Measurements from ENCODE around the gene SAMD4A.

The SAMD4A gene

DNA sequence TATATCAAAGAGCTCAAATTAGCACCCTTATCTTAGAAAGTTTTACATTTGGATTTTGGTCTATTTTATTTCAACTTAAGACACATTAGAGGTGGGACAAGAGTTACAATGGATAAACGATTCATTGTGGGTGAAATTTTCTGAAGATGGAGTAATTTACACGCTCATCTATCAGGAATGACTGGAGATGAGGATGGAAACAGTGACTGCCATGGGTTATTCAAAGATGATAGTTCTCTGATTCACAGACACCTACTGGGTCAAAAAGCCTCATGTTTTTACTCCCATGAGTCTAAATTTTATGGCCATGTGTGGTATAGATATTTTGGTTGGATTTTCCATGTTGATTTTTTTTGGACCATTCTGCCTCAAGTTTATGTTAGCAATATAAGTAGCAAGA is 22.1 kb downstream of the SAMD4A start:
- FAIRE-seq (no peak), DNase-seq (ENCODE audit: insufficient read length, low spot score) (no peak)
- no peak for TF ChIP-seq TAF1 (IDR thresholded peaks at IDR 0.05; ENCODE audit: low read depth, low read length)
- no peak for TF ChIP-seq POLR2A (IDR thresholded peaks at IDR 0.05; ENCODE audit: low read depth, low read length)
- TF ChIP-seq SPI1 (IDR thresholded peaks at IDR 0.05; ENCODE audit: low read depth, low read length): no peak
- TF ChIP-seq POU2F2 (IDR thresholded peaks at IDR 0.05; ENCODE audit: low read depth, low read length): no peak
- TF ChIP-seq POLR2AphosphoS5 (IDR thresholded peaks at IDR 0.05; ENCODE audit: low read depth, low read length): no peak
- TF ChIP-seq PAX5 (IDR thresholded peaks at IDR 0.05; ENCODE audit: insufficient read depth, low read length, severe bottlenecking): no peak

DNA sequence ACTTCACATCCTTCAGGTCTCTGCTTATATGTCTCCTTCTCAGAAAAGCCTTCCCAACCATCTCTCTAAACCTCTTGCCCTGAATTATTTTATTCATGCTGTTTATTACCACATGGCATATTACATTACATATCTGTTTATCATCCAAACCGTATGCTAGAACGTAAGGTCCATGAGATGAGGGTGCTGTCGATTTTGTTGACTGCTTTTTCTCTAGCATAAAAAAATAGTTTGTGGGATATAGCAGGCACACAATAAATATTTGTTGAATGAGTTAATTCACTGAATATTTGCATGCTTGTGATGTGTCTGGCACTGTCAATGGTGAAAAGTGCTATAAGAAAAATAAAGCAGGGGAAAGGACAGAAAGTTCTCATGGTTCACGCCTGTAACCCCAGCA is 22.9 kb downstream of the SAMD4A start:
- DNase-seq (ENCODE audit: insufficient read length, low spot score): no peak
- TF ChIP-seq POU2F2 (IDR thresholded peaks at IDR 0.05; ENCODE audit: low read depth, low read length): no peak
- no peak for TF ChIP-seq POLR2A (IDR thresholded peaks at IDR 0.05; ENCODE audit: low read depth, low read length)
- no peak for TF ChIP-seq PAX5 (IDR thresholded peaks at IDR 0.05; ENCODE audit: insufficient read depth, low read length, severe bottlenecking)
- no peak for FAIRE-seq

DNA sequence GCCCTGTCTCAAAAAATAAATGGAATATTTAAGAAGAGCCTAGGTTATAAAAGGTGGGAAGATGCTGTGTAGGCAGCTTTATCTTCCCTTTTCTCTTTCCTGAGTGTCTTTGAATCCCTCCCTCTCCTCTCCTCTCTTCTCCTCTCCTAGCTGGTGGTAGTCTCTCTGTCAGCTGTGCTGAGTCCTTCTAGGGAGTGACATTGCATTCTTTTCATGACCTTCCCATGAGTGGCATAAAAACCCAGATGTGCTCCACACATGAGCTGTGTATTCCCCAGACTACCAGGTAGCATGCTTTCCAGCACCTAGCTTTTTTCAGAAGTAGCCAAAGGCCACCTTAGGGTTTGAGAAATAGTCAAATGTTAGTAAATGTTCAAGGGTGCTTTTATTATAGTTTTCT is 23.6 kb downstream of the SAMD4A start:
- TF ChIP-seq SPI1 (IDR thresholded peaks at IDR 0.05; ENCODE audit: low read depth, low read length) (no peak), POU2F2 (IDR thresholded peaks at IDR 0.05; ENCODE audit: low read depth, low read length) (no peak), POLR2AphosphoS5 (IDR thresholded peaks at IDR 0.05; ENCODE audit: low read depth, low read length) (no peak), PAX5 (IDR thresholded peaks at IDR 0.05; ENCODE audit: insufficient read depth, low read length, severe bottlenecking) (no peak), TAF1 (IDR thresholded peaks at IDR 0.05; ENCODE audit: low read depth, low read length) (no peak), POLR2A (IDR thresholded peaks at IDR 0.05; ENCODE audit: low read depth, low read length) (no peak)
- no peak for DNase-seq (ENCODE audit: insufficient read length, low spot score)
- FAIRE-seq: no peak

DNA sequence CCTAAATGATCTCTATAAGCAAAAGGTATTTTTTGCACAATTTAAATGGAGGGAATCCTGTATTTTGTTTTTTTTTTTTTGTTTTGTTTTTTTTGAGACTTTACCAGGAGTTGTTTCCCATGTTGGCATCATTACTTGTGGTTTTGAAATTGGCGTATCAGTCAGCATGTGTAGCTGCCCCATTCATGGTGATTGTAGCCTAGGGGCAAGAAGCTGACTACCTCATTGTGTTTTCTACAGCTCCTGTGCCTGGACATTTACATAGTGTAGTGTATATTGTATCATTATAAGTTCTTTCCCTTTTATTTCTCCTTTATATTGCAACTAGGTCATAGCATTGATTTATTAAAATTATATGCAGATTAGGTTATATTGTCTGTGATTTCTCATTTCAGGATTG is 24.5 kb downstream of the SAMD4A start:
- FAIRE-seq (no peak), DNase-seq (ENCODE audit: insufficient read length, low spot score) (no peak)
- TF ChIP-seq POLR2A (IDR thresholded peaks at IDR 0.05; ENCODE audit: low read depth, low read length): no peak
- no peak for TF ChIP-seq SPI1 (IDR thresholded peaks at IDR 0.05; ENCODE audit: low read depth, low read length)
- no peak for TF ChIP-seq PAX5 (IDR thresholded peaks at IDR 0.05; ENCODE audit: insufficient read depth, low read length, severe bottlenecking)

DNA sequence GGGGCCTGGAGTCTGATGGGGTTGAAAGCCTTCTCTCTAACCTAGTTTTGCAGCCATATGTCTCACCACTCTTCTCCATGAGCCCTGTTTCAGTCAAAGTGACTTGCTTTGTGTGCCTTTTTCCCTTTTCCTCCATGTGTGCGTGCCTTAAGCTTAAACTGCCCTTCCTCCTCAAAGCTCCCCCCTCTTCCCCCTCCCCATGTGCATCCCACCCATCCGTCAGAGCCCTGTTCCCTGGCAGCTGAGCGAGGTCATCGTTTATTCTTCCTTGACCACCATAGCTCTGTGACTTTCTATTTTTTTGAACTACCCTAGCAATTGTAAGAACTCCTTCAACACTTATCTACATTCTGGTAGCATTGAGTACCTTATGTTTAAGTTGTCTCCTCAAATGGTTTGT is 24.9 kb downstream of the SAMD4A start:
- DNase-seq (ENCODE audit: insufficient read length, low spot score) (no peak), FAIRE-seq (no peak)

DNA sequence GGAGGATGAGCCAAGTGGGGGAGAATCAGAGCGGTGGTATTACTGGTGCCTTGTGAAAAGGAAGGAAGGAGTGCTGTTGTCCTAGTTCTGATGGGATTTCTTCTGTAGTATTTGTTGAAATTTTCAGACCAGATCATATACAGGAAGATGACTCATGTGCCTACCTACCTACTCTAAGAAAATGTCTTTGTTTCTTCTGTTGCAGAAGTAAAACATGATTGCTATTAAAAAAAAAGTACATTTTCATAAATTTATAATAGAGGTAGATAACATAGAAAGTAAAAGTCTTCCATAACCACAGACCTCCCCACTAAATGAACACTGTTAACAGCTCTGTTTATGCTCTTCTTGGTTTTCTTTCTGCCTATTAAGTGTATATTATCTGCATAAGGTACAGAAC is 26.9 kb downstream of the SAMD4A start:
- no peak for DNase-seq (ENCODE audit: insufficient read length, low spot score)
- no peak for FAIRE-seq

More for the DNA sequence above, 24.9 kb downstream of the SAMD4A start:
- TF ChIP-seq PAX5 (IDR thresholded peaks at IDR 0.05; ENCODE audit: insufficient read depth, low read length, severe bottlenecking): no peak
- TF ChIP-seq SPI1 (IDR thresholded peaks at IDR 0.05; ENCODE audit: low read depth, low read length): no peak
- no peak for TF ChIP-seq POU2F2 (IDR thresholded peaks at IDR 0.05; ENCODE audit: low read depth, low read length)
- TF ChIP-seq POLR2A (IDR thresholded peaks at IDR 0.05; ENCODE audit: low read depth, low read length): no peak
- TF ChIP-seq TAF1 (IDR thresholded peaks at IDR 0.05; ENCODE audit: low read depth, low read length): no peak
- TF ChIP-seq POLR2AphosphoS5 (IDR thresholded peaks at IDR 0.05; ENCODE audit: low read depth, low read length): no peak

DNA sequence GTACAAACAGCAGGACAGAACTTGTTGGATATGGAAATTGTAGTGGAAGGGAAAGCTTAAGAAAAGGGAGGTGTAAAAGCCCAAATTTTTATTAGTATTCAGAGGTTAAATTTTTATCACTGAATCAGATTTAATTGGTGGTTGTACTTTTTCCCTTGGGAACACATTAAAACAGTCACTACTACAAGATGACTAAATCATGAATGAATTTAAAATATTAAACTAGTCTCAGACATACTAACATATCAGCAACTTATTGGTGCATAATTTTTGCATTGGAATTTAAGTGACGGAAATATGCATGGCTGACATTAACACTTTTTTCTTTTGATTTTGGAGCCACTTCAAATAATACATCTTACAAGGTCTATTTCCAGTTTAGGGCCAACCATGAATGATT is 27.6 kb downstream of the SAMD4A start:
- DNase-seq (ENCODE audit: insufficient read length, low spot score) (no peak), FAIRE-seq (no peak)
- TF ChIP-seq POLR2AphosphoS5 (IDR thresholded peaks at IDR 0.05; ENCODE audit: low read depth, low read length): no peak

More for the DNA sequence above, 26.9 kb downstream of the SAMD4A start:
- TF ChIP-seq POU2F2 (IDR thresholded peaks at IDR 0.05; ENCODE audit: low read depth, low read length) (no peak), TAF1 (IDR thresholded peaks at IDR 0.05; ENCODE audit: low read depth, low read length) (no peak), POLR2A (IDR thresholded peaks at IDR 0.05; ENCODE audit: low read depth, low read length) (no peak)

DNA sequence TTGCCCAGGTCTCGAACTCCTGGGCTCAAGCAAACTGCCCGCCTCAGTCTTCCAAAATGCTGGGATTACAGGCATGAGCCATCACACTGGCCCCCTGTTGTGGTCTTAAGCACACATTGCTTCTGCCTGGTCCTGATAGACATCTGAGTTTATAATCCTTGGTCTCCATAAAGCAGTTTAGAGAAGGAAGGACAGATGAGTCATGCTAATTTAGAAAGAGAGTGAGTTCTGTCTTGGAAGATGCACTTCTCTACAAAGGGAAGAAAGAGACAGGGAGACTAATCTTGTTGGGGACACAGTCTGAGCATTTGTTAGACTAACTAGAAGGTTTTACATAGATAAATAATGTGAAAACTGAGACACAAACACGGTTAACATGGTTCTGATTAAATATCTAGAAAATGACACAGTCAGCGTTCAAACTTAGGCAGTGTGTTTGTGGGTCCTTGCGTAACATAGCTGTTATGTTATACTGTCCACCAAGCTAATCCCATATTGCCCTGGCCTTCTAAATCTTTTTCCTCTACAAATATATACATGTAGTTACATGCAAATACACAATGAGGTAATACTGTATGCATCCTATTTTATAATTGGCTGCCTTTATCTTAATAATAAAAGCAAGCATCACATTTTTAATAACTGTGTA is 31.0 kb downstream of the SAMD4A start:
- FAIRE-seq: no peak
- TF ChIP-seq SPI1 (IDR thresholded peaks at IDR 0.05; ENCODE audit: low read depth, low read length) (no peak), POU2F2 (IDR thresholded peaks at IDR 0.05; ENCODE audit: low read depth, low read length) (no peak), TAF1 (IDR thresholded peaks at IDR 0.05; ENCODE audit: low read depth, low read length) (no peak), POLR2A (IDR thresholded peaks at IDR 0.05; ENCODE audit: low read depth, low read length) (no peak), PAX5 (IDR thresholded peaks at IDR 0.05; ENCODE audit: insufficient read depth, low read length, severe bottlenecking) (no peak), POLR2AphosphoS5 (IDR thresholded peaks at IDR 0.05; ENCODE audit: low read depth, low read length) (no peak)
- no peak for DNase-seq (ENCODE audit: insufficient read length, low spot score)

DNA sequence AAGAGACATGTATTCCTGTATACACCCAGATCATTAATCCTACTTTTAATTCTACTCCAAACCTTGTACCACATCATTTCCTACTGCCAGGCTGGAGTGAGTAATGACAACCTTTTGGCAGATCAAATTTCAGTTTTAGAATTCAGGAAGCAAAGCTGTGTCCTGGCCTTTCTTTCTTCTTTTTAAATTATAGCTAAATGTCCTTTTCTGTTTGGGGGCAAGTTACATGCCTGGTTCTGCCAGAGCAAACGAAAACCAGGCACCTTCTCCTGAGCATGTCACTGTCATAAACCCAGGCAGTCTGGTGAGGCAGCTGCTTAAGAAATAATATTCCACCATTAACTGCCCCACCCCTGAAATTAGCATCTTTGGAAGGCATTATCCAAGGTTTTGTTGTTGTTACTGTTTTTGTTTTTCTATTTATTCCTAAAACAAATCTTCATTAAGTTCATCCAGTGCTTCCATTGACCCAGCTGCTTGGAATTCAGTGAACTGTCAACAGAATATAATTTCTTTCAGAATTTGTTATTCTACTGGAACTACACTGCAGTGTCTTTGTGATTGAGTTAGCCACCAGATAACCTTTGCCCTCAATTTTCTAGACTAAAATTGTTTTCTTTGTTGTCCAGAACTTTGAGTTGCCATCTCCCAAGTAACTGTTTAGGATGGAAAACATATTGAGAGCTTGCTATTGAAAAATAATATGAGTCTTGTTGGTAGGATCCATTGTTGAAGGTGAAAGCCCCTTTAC is 33.2 kb downstream of the SAMD4A start:
- no peak for FAIRE-seq
- TF ChIP-seq POU2F2 (IDR thresholded peaks at IDR 0.05; ENCODE audit: low read depth, low read length): no peak
- TF ChIP-seq PAX5 (IDR thresholded peaks at IDR 0.05; ENCODE audit: insufficient read depth, low read length, severe bottlenecking): no peak
- no peak for TF ChIP-seq TAF1 (IDR thresholded peaks at IDR 0.05; ENCODE audit: low read depth, low read length)
- no peak for TF ChIP-seq POLR2AphosphoS5 (IDR thresholded peaks at IDR 0.05; ENCODE audit: low read depth, low read length)
- no peak for TF ChIP-seq POLR2A (IDR thresholded peaks at IDR 0.05; ENCODE audit: low read depth, low read length)
- TF ChIP-seq SPI1 (IDR thresholded peaks at IDR 0.05; ENCODE audit: low read depth, low read length): no peak

DNA sequence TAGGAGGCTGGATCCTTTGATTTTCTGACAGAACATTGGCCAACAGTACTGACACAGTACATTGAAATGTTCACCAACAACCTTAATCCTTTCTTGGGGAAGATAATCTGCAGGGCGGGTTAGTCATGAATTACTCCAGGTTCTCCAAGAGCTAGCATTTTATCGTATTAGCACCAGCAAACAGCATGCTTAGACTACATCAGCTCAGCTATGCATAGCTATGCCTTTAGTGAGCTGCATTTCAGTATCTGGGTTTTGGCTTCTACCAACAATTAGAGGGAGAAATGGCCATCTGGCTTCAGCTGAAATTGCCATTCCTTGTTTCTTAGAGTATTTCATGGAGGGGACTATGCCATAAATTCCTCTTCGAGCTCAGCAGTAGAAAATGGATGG is 33.8 kb downstream of the SAMD4A start:
- TF ChIP-seq SPI1 (IDR thresholded peaks at IDR 0.05; ENCODE audit: low read depth, low read length) (no peak), POLR2AphosphoS5 (IDR thresholded peaks at IDR 0.05; ENCODE audit: low read depth, low read length) (no peak), POLR2A (IDR thresholded peaks at IDR 0.05; ENCODE audit: low read depth, low read length) (no peak), POU2F2 (IDR thresholded peaks at IDR 0.05; ENCODE audit: low read depth, low read length) (no peak), PAX5 (IDR thresholded peaks at IDR 0.05; ENCODE audit: insufficient read depth, low read length, severe bottlenecking) (no peak), TAF1 (IDR thresholded peaks at IDR 0.05; ENCODE audit: low read depth, low read length) (no peak)
- FAIRE-seq: no peak
- no peak for DNase-seq (ENCODE audit: insufficient read length, low spot score)

More for the DNA sequence above, 33.2 kb downstream of the SAMD4A start:
- no peak for DNase-seq (ENCODE audit: insufficient read length, low spot score)

All from GM12891 (cell line).